ENCODE data around the gene ADGRV1. TPM values are rescaled to one million over a fixed set of nuclear protein-coding genes. Genes with fewer than 3 reads are reported as not detected.
"Not testable (repeated sequence)": the region's sequence is repeated elsewhere in the genome, so short reads cannot be mapped to it uniquely, and the experiment has no call there.

ADGRV1 gene
- total RNA-seq, 1 donor from 2014 or later: 10.0 TPM

GRCh38 chr5:90917928-90918668 is 359.5 kb downstream of the ADGRV1 start:
- H3K4me3 Mint-ChIP-seq (ENCODE audit: unreplicated experiment): no peak overlapping the region
- no peak overlapping the region for H3K27ac ChIP-seq (ENCODE audit: low read depth, low read length)
- no peaks in the 10 kb centered on the region for H3K36me3 ChIP-seq (ENCODE audit: insufficient read depth, low read length)
- H2AFZ ChIP-seq (ENCODE audit: low read depth, low read length): no peak overlapping the region
- no peaks in the 10 kb centered on the region for H3K9me3 Mint-ChIP-seq (ENCODE audit: unreplicated experiment)
- no peaks in the 10 kb centered on the region for H3K9me3 ChIP-seq (ENCODE audit: insufficient read depth, low read depth, low read length)
- no peaks in the 10 kb centered on the region for H3K4me1 Mint-ChIP-seq (ENCODE audit: low read depth, unreplicated experiment)
- no peak overlapping the region for H3K27ac Mint-ChIP-seq (ENCODE audit: unreplicated experiment)
- no peaks in the 10 kb centered on the region for H3K79me2 ChIP-seq (ENCODE audit: insufficient read depth, low read length)
- TF ChIP-seq CTCF (IDR thresholded peaks at IDR 0.05; ENCODE audit: insufficient read depth, low read depth, low read length) (no peak), EZH2 (IDR thresholded peaks at IDR 0.05; ENCODE audit: insufficient read depth, low read length) (no peak)
- no peaks in the 10 kb centered on the region for H3K27me3 ChIP-seq (ENCODE audit: insufficient read depth, low read length)
- no peaks in the 10 kb centered on the region for H3K27me3 Mint-ChIP-seq (ENCODE audit: low read depth, unreplicated experiment)
- H3K4me1 ChIP-seq (ENCODE audit: insufficient read depth, low read length): no peaks in the 10 kb centered on the region
- H3K4me3 ChIP-seq (ENCODE audit: insufficient read depth, low read depth, low read length): no peak overlapping the region
- H3K4me2 ChIP-seq (ENCODE audit: low read length): no peak overlapping the region
- H4K20me1 ChIP-seq (ENCODE audit: insufficient read depth, low read length): no peaks in the 10 kb centered on the region
- H3K9ac ChIP-seq (ENCODE audit: low read length): no peak overlapping the region
- no peak for DNase-seq (ENCODE audit: low read depth)
- no peak for FAIRE-seq
- no peaks in the 10 kb centered on the region for H3K36me3 Mint-ChIP-seq (ENCODE audit: low read depth, unreplicated experiment)

GRCh38 chr5:90921418-90921973 is 362.9 kb downstream of the ADGRV1 start:
- TF ChIP-seq EZH2 (IDR thresholded peaks at IDR 0.05; ENCODE audit: insufficient read depth, low read length) (no peak), CTCF (IDR thresholded peaks at IDR 0.05; ENCODE audit: insufficient read depth, low read depth, low read length) (no peak)
- H4K20me1 ChIP-seq (ENCODE audit: insufficient read depth, low read length): no peaks in the 10 kb centered on the region
- no peaks in the 10 kb centered on the region for H3K4me1 Mint-ChIP-seq (ENCODE audit: low read depth, unreplicated experiment)
- no peaks in the 10 kb centered on the region for H3K36me3 Mint-ChIP-seq (ENCODE audit: low read depth, unreplicated experiment)
- DNase-seq (ENCODE audit: low read depth): no peak
- H3K9ac ChIP-seq (ENCODE audit: low read length): no peak overlapping the region
- no peak overlapping the region for H3K4me3 ChIP-seq (ENCODE audit: insufficient read depth, low read depth, low read length)
- H3K4me2 ChIP-seq (ENCODE audit: low read length): no peak overlapping the region
- no peak overlapping the region for H3K4me3 Mint-ChIP-seq (ENCODE audit: unreplicated experiment)
- no peak for FAIRE-seq
- no peak overlapping the region for H3K27ac Mint-ChIP-seq (ENCODE audit: unreplicated experiment)
- H3K27me3 ChIP-seq (ENCODE audit: insufficient read depth, low read length): no peaks in the 10 kb centered on the region
- no peaks in the 10 kb centered on the region for H3K79me2 ChIP-seq (ENCODE audit: insufficient read depth, low read length)
- no peak overlapping the region for H2AFZ ChIP-seq (ENCODE audit: low read depth, low read length)
- no peaks in the 10 kb centered on the region for H3K9me3 ChIP-seq (ENCODE audit: insufficient read depth, low read depth, low read length)
- no peaks in the 10 kb centered on the region for H3K9me3 Mint-ChIP-seq (ENCODE audit: unreplicated experiment)
- no peak overlapping the region for H3K27ac ChIP-seq (ENCODE audit: low read depth, low read length)
- no peaks in the 10 kb centered on the region for H3K4me1 ChIP-seq (ENCODE audit: insufficient read depth, low read length)
- H3K27me3 Mint-ChIP-seq (ENCODE audit: low read depth, unreplicated experiment): no peaks in the 10 kb centered on the region
- H3K36me3 ChIP-seq (ENCODE audit: insufficient read depth, low read length): no peaks in the 10 kb centered on the region

- FAIRE-seq: not testable (repeated sequence)
Observed at GRCh38 chr5:90924222-90924621, 365.6 kb downstream of the ADGRV1 start.

GRCh38 chr5:90929013-90929839 is 370.6 kb downstream of the ADGRV1 start:
- not testable (repeated sequence) for H3K4me2 ChIP-seq (ENCODE audit: low read length); H3K27me3 Mint-ChIP-seq (ENCODE audit: low read depth, unreplicated experiment); DNase-seq (ENCODE audit: low read depth); H3K79me2 ChIP-seq (ENCODE audit: insufficient read depth, low read length); H3K27me3 ChIP-seq (ENCODE audit: insufficient read depth, low read length); H3K36me3 Mint-ChIP-seq (ENCODE audit: low read depth, unreplicated experiment); H3K36me3 ChIP-seq (ENCODE audit: insufficient read depth, low read length); H3K9me3 ChIP-seq (ENCODE audit: insufficient read depth, low read depth, low read length); H3K4me1 ChIP-seq (ENCODE audit: insufficient read depth, low read length); H3K27ac ChIP-seq (ENCODE audit: low read depth, low read length); FAIRE-seq; H3K9me3 Mint-ChIP-seq (ENCODE audit: unreplicated experiment); H4K20me1 ChIP-seq (ENCODE audit: insufficient read depth, low read length); H3K9ac ChIP-seq (ENCODE audit: low read length); H2AFZ ChIP-seq (ENCODE audit: low read depth, low read length); H3K4me3 ChIP-seq (ENCODE audit: insufficient read depth, low read depth, low read length)
- Mint-ChIP-seq H3K27ac (ENCODE audit: unreplicated experiment) (peak overlapping the region; percentile 69), H3K4me3 (ENCODE audit: unreplicated experiment) (peak overlapping the region; percentile 85), H3K4me1 (ENCODE audit: low read depth, unreplicated experiment) (peaks cover 13% of the 10 kb centered on the region)

More at GRCh38 chr5:90924222-90924621, 365.6 kb downstream of the ADGRV1 start:
- H3K27ac ChIP-seq (ENCODE audit: low read depth, low read length); H3K9me3 Mint-ChIP-seq (ENCODE audit: unreplicated experiment); H3K4me3 Mint-ChIP-seq (ENCODE audit: unreplicated experiment); H3K4me1 ChIP-seq (ENCODE audit: insufficient read depth, low read length); H3K4me1 Mint-ChIP-seq (ENCODE audit: low read depth, unreplicated experiment); H3K27ac Mint-ChIP-seq (ENCODE audit: unreplicated experiment); H2AFZ ChIP-seq (ENCODE audit: low read depth, low read length); H3K27me3 ChIP-seq (ENCODE audit: insufficient read depth, low read length); H3K9me3 ChIP-seq (ENCODE audit: insufficient read depth, low read depth, low read length); H3K27me3 Mint-ChIP-seq (ENCODE audit: low read depth, unreplicated experiment); H3K9ac ChIP-seq (ENCODE audit: low read length); H3K79me2 ChIP-seq (ENCODE audit: insufficient read depth, low read length); H3K36me3 ChIP-seq (ENCODE audit: insufficient read depth, low read length); H4K20me1 ChIP-seq (ENCODE audit: insufficient read depth, low read length); H3K4me2 ChIP-seq (ENCODE audit: low read length); H3K36me3 Mint-ChIP-seq (ENCODE audit: low read depth, unreplicated experiment); H3K4me3 ChIP-seq (ENCODE audit: insufficient read depth, low read depth, low read length); DNase-seq (ENCODE audit: low read depth): not testable (repeated sequence)
